CD14-positive monocyte (primary cell): ENCODE data around the gene DCLK1. TPM values are rescaled to one million over a fixed set of nuclear protein-coding genes. Genes with fewer than 3 reads are reported as not detected.

Experiments
- DNase-seq, 3 donors: peaks; one replicate each; pipeline ENCODE4 v3.0.0-alpha.2; 2011 to 2022
- H2AFZ ChIP-seq: 2 replicates; pipeline ENCODE4 v1.6.0; 2012; ENCODE audit warnings: mild to moderate bottlenecking, low read depth, low read length, inconsistent platforms; ENCODE audit not compliant: insufficient read depth, poor library complexity, severe bottlenecking
- H3K27ac ChIP-seq, 2 donors: 1 replicate in 1 of 2; 2 replicates in 1 of 2; pipeline ENCODE4 v1.5.1; 2012 to 2013; ENCODE audit warnings: low read length in 2 of 2, control low read depth in 1 of 2, inconsistent platforms in 1 of 2, low read depth in 1 of 2, mild to moderate bottlenecking in 1 of 2
- H3K27me3 ChIP-seq, 2 donors: one replicate each; pipeline versions ENCODE4 v1.6.0 to v1.6.1; 2011 to 2013; ENCODE audit warnings: low read length in 2 of 2; ENCODE audit not compliant: control insufficient read depth in 2 of 2, insufficient read depth in 2 of 2
- H3K36me3 ChIP-seq, 2 donors: replicated peaks in 1 of 2; 1 replicate in 1 of 2; 2 replicates in 1 of 2; pipeline versions ENCODE4 v1.5.1 to v1.6.1; 2012 to 2013; ENCODE audit warnings: low read length in 2 of 2, control low read depth in 1 of 2, inconsistent platforms in 1 of 2, mild to moderate bottlenecking in 1 of 2; ENCODE audit not compliant: insufficient read depth in 2 of 2, control insufficient read depth in 1 of 2
- H3K4me1 ChIP-seq, 2 donors: 1 replicate in 1 of 2; 2 replicates in 1 of 2; pipeline versions ENCODE4 v1.5.1 to v1.6.1; 2012 to 2013; ENCODE audit warnings: low read length in 2 of 2, control low read depth in 1 of 2, inconsistent platforms in 1 of 2, mild to moderate bottlenecking in 1 of 2, moderate library complexity in 1 of 2; ENCODE audit not compliant: insufficient read depth in 2 of 2, control insufficient read depth in 1 of 2
- H3K4me2 ChIP-seq: replicated peaks from 2 replicates; pipeline ENCODE3; 2012; ENCODE audit warnings: low read length, moderate library complexity, mild to moderate bottlenecking; ENCODE audit not compliant: poor library complexity, severe bottlenecking; ENCODE audit errors: extremely low read depth
- H3K4me3 ChIP-seq, 3 experiments: fragments of 200-600 bp in 1 of 3; sonication (generic) in 1 of 3; replicated peaks in 1 of 3; 1 replicate in 2 of 3; 2 replicates in 1 of 3; pipeline ENCODE4 v1.5.1; 2011 to 2013; ENCODE audit warnings: low read length in 3 of 3, mild to moderate bottlenecking in 3 of 3, control low read depth in 2 of 3, low read depth in 2 of 3, inconsistent platforms in 1 of 3, moderate library complexity in 1 of 3
- H3K79me2 ChIP-seq: 2 replicates; pipeline ENCODE4 v1.6.0; 2012; ENCODE audit warnings: mild to moderate bottlenecking, control low read depth, inconsistent platforms, low read length, moderate library complexity; ENCODE audit not compliant: insufficient read depth
- H3K9ac ChIP-seq: 2 replicates; pipeline ENCODE4 v1.6.0; 2017; ENCODE audit warnings: low read length, mild to moderate bottlenecking; ENCODE audit not compliant: insufficient read depth, poor library complexity, severe bottlenecking
- H3K9me3 ChIP-seq, 2 donors: replicated peaks in 1 of 2; 1 replicate in 1 of 2; 2 replicates in 1 of 2; pipeline versions ENCODE4 v1.5.1 to v1.6.1; 2012 to 2013; ENCODE audit warnings: low read length in 2 of 2, control low read depth in 1 of 2; ENCODE audit not compliant: control insufficient read depth in 1 of 2, insufficient read depth in 1 of 2
- H4K20me1 ChIP-seq: 2 replicates; pipeline ENCODE4 v1.6.0; 2012; ENCODE audit warnings: mild to moderate bottlenecking, low read length, control low read depth, moderate library complexity; ENCODE audit not compliant: insufficient read depth
- H3K27ac Mint-ChIP-seq, 7 donors: one replicate each; pipeline ENCODE4 v1.8.0; 2020; ENCODE audit warnings: mild to moderate bottlenecking in 7 of 7, mixed read lengths in 7 of 7, moderate library complexity in 6 of 7, inconsistent platforms in 2 of 7
- H3K27me3 Mint-ChIP-seq, 3 donors: one replicate each; pipeline ENCODE4 v1.8.0; 2021 to 2022; ENCODE audit warnings: low read depth in 3 of 3, mild to moderate bottlenecking in 3 of 3, mixed read lengths in 3 of 3, moderate library complexity in 3 of 3, inconsistent platforms in 1 of 3
- H3K36me3 Mint-ChIP-seq, 2 donors: one replicate each; pipeline ENCODE4 v1.8.0; 2020; ENCODE audit warnings: mixed read lengths in 2 of 2, inconsistent platforms in 1 of 2, mild to moderate bottlenecking in 1 of 2
- H3K4me1 Mint-ChIP-seq: one replicate; pipeline ENCODE4 v1.8.0; 2020; ENCODE audit warnings: mild to moderate bottlenecking, mixed read lengths
- H3K4me3 Mint-ChIP-seq, 2 donors: one replicate each; pipeline ENCODE4 v1.8.0; 2020; ENCODE audit warnings: mild to moderate bottlenecking in 2 of 2, mixed read lengths in 2 of 2, moderate library complexity in 1 of 2
- H3K9me3 Mint-ChIP-seq, 7 donors: one replicate each; pipeline ENCODE4 v1.8.0; 2020 to 2022; ENCODE audit warnings: mixed read lengths in 7 of 7, mild to moderate bottlenecking in 6 of 7, moderate library complexity in 6 of 7, inconsistent platforms in 2 of 7
- WGBS: methylation state at CpG from one replicate; pipeline ENCODE4 v1.1.5; 2013; ENCODE audit warnings: missing lambda C conversion rate; ENCODE audit not compliant: insufficient coverage; 5-methylcytosine and 5-hydroxymethylcytosine counted together
- intact Hi-C, 2 donors: fragments of 100-400 bp; cut with micrococcal nuclease; formaldehyde crosslinking; loops; one replicate each; pipeline versions ENCODE4 v1.15.0 to v1.15.1; 2023
- polyA plus RNA-seq, 3 donors: library from polyadenylated mRNA; depleted of rRNA in 1 of 3; unstranded in 2 of 3; stranded (reverse) in 1 of 3; fragments of 300-500 nt in 2 of 3; fragments of >200 nt in 1 of 3; fragmentation: Illumina TruSeq in 2 of 3; gene quantifications; 1 replicate in 2 of 3; 2 replicates in 1 of 3; pipeline ENCODE4 v1.2.3, GENCODE V29; 2012 to 2021
- TF ChIP-seq, protein P1 (sequence below): fragments of 200-600 bp; IDR thresholded peaks from one replicate; pipeline ENCODE4 v1.8.0; 2022; ENCODE audit warnings: antibody characterized with exemption, mild to moderate bottlenecking

DCLK1 gene
- polyA plus RNA-seq, 3 donors = not detected

DNA sequence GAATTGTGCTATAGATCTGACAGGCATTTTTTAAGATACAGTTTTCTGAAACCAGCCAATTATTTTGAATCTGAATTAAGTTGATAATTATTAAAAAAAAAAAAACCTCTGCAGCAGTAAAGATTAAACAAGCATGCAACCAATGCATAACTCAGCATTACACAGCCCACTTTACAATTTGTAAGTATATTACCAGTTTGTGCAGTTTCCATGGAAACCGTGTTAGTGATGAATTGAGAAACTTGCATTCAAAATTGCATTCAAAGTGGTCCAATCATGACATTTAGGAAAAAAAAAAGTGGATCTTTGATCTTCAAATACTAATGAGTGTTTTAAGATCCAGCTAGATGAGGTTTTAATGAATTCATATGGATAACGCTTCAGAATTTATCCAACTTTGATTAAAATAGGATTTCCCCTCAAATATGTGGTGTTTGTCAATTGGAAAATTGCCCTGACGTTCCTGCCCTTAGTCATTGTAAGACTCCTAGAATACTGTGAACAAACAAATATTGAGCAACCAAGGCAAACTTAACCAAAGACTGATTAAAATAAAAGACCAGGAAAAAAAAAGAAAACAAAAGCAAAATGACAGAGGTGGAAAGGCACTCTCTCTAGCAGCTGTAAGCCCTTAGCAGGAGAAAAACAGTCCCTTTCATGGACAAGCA lies 339.9 kb downstream of the DCLK1 start:
- TF ChIP-seq, protein P1, sequence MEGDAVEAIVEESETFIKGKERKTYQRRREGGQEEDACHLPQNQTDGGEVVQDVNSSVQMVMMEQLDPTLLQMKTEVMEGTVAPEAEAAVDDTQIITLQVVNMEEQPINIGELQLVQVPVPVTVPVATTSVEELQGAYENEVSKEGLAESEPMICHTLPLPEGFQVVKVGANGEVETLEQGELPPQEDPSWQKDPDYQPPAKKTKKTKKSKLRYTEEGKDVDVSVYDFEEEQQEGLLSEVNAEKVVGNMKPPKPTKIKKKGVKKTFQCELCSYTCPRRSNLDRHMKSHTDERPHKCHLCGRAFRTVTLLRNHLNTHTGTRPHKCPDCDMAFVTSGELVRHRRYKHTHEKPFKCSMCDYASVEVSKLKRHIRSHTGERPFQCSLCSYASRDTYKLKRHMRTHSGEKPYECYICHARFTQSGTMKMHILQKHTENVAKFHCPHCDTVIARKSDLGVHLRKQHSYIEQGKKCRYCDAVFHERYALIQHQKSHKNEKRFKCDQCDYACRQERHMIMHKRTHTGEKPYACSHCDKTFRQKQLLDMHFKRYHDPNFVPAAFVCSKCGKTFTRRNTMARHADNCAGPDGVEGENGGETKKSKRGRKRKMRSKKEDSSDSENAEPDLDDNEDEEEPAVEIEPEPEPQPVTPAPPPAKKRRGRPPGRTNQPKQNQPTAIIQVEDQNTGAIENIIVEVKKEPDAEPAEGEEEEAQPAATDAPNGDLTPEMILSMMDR = no peak
- no peak for DNase-seq
- WGBS = no CpG with 5 or more reads among the region's 3 CpGs
- H2AFZ ChIP-seq = no peak overlapping the region
- Mint-ChIP-seq H3K27me3 (peaks cover 0 to 3% (median 2%) of the 10 kb centered on the region in 3 donors), H3K4me3 (no peak overlapping the region), H3K9me3 (no peaks in the 10 kb centered on the region), H3K36me3 (no peaks in the 10 kb centered on the region), H3K4me1 (no peaks in the 10 kb centered on the region), H3K27ac (no peak overlapping the region)
- no peaks in the 10 kb centered on the region for H3K36me3 ChIP-seq
- H3K27me3 ChIP-seq = no peaks in the 10 kb centered on the region
- H3K27ac ChIP-seq = no peak overlapping the region
- no peaks in the 10 kb centered on the region for H3K9me3 ChIP-seq
- H3K9ac ChIP-seq = no peak overlapping the region
- intact Hi-C loops = no loop called here
- H3K4me3 ChIP-seq = no peak overlapping the region
- H3K4me1 ChIP-seq = no peaks in the 10 kb centered on the region
- H3K4me2 ChIP-seq = no peak overlapping the region
- H3K79me2 ChIP-seq = no peaks in the 10 kb centered on the region
- no peaks in the 10 kb centered on the region for H4K20me1 ChIP-seq

DNA sequence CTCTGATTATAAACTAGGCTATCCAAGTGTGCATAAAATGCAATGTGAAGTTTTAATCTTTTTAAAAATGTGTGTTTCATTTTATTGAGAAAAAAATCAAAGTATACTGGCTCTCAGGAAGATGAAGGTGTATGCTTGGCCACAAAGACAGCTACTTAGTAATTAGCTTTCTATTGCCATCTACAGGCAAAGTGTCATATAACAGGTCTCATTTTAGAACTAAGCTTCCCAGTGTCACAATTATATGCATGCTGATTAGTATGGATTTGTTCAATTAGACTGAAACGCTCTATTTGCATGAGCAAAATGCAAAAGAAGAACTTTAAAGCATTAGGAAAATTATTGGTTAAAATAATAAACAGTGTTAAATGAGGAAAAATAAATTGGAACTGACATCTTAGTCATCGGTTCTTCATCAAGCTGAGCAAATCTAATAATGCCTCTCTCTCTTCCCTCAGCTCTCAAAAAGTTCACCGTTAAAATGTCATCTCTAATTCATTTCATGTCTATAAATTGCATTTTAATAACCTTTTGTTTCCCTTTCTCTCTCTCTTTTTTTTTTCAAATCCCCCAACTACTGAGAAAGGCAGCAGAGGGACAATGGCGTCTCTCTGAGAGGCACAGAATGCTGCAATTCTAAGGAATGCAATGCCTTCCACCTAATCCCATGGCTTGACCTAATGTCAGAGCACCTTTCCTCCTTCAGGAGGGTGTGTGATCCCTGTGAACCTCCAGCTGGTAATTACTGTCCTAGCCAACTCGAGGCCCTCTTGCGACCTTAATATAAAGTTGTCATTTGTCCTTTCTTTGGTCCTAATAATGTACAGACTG lies 341.6 kb downstream of the DCLK1 start:
- H3K4me3 Mint-ChIP-seq = no peak overlapping the region
- 80% methylated on average over 3 of the region's 6 CpGs for WGBS

More for the DNA sequence above, 341.6 kb downstream of the DCLK1 start:
- intact Hi-C loops = no loop called here
- no peaks in the 10 kb centered on the region for H3K79me2 ChIP-seq
- H2AFZ ChIP-seq = no peak overlapping the region
- Mint-ChIP-seq H3K27me3 (peaks cover 0 to 3% (median 2%) of the 10 kb centered on the region in 3 donors), H3K9me3 (no peaks in the 10 kb centered on the region), H3K36me3 (no peaks in the 10 kb centered on the region), H3K27ac (no peak overlapping the region), H3K4me1 (no peaks in the 10 kb centered on the region)
- H3K36me3 ChIP-seq = no peaks in the 10 kb centered on the region
- H3K4me1 ChIP-seq = no peaks in the 10 kb centered on the region
- no peak overlapping the region for H3K4me3 ChIP-seq
- H3K27ac ChIP-seq = no peak overlapping the region
- H3K9ac ChIP-seq = no peak overlapping the region
- TF ChIP-seq, protein P1 = peak; percentile 28
- H3K27me3 ChIP-seq = no peaks in the 10 kb centered on the region
- no peak for DNase-seq
- no peaks in the 10 kb centered on the region for H3K9me3 ChIP-seq
- no peaks in the 10 kb centered on the region for H4K20me1 ChIP-seq
- no peak overlapping the region for H3K4me2 ChIP-seq
